Dermis blood vessel endothelial cell (primary cell): ENCODE results near the gene CCSAP. TPM values are rescaled to one million over a fixed set of nuclear protein-coding genes. Genes with fewer than 3 reads are reported as not detected.
"Not testable (repeated sequence)": the region's sequence is repeated elsewhere in the genome, so short reads cannot be mapped to it uniquely, and the experiment has no call there.

Experiments used
- DNase-seq: peaks from one replicate; pipeline ENCODE4 v3.0.0; 2010
- total RNA-seq: library from RNA; depleted of rRNA; stranded (reverse); fragments of >200 nt; gene quantifications from 2 replicates; pipeline ENCODE4 v1.2.3, GENCODE V29; 2014

CCSAP gene
- total RNA-seq, 1 donor from 2014 or later = 5.6 TPM

DNA sequence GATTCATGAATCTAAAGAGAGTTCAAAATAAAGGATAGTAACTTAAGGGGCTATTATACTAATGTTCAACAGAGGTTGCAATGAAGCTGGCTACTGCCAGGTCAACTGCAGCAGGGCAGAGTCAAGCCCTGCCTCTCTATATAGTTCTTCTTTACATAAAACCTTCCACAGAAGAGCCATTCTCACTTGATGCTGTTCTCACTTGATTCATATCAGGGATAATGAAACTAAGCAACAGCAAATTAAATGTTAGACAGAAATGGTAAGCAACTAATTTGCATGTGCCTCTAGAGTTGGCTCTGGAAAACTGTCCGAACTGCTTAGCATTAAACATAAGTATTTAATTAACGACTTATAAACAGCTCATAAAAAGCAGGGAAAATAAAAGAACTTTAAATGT, 17.4 kb downstream of the CCSAP start:
- no peak for DNase-seq

DNA sequence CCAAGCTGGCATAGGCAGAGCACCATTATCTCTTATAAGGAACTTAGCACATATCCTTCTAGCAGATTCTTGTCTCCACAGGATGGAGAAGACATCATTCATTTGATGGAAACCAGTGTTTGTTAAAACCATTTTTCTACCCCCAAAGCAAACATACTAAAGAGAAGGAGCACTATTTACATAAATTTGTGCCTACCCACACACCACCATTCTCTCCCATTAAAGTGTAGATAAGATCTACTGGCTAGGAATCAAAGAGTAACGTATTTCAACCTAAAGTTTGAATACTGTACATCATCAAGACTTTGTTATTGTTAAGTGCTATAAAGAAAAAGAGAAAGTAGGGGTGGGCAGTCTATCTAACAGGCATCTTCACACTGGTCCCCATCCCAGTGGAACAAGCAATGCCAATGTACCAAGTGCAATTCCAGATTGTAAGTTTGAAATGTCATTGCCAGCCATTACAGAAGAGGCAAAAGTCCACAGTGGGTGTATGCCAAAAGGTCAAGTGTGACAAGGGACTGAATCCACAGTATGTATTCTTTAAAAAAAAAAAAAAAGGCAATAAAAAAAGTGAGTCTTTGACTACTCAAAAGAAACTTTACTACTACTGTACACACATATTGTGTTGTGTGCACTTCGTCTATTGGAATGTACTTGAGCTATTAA, 18.8 kb downstream of the CCSAP start:
- DNase-seq = no peak

DNA sequence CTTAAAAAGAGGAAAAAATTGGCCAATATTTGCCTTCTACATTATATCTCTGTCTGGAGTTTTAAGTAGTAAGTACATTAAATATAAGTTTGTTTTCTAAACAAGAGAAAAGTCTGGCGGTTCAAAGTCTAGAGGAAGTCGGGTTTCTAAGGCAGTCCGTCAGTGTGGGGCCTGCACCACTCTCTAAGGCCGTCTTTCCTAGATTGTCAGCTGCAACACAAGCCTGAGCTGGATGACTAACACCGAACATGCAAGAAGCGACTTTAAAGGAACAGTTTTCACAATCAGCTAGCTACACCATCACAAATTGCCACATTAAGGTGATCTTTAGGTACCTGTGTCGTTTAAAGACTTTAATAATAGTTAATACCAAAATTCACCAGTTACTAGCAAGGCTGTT, 19.6 kb downstream of the CCSAP start:
- DNase-seq = no peak

DNA sequence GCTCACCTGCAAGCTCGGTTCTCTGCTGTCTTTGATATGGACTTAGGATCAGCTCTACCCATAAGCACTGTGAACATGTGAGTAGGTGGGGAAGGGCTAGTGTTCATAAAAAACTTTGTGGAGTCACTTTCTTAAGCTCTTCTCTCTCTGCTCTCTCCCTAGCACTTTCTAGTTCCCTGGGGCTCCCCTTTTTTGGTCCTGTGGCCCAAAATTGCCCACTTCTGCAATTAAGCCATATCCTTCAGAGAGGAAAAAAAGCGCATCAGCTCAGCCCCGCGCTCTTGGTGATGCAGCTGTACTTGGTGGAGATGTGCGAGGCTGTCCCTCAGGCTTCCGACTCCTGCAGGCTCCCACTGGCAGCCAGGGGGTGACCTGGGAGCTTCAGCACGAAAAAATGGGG, 23.4 kb downstream of the CCSAP start:
- no peak for DNase-seq

DNA sequence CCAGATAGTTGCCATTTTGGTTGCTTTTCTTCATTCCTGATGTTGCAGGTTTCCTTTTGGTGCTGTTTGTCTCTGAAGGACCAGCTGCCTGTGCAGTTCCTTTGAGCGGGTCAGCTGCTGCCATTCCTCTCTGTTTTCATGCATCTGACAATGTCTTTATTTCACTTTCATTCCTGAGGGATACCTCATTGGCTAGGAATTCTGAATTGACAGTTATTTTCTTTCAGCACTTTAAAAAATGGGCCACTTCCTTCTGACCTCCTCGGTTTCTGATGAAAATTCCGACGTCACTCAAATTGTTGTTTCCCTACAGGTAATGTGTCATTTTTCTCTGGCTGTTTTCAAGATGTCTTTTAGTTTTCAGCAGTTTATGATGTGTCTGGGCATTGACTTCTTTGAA, 24.8 kb downstream of the CCSAP start:
- peak; percentile 11 for DNase-seq

DNA sequence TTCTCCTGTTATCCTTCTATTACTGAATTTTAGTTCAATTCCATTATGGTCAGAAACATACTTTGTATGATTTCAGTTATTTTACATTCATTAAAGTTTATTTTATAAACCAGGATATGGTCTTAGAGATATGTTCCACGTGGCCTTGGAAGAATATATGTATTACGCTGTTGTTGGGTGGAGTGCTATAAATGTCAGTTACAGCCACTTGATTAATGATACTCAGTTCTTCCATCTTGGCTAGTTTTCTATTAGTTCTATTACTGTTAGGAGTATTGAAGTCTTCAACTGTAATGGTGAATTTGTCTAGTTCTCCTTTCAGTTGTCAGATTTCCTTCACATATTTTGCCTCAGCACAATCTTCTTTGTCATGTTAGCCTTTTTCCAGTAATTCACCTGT, 26.7 kb downstream of the CCSAP start:
- no peak for DNase-seq

DNA sequence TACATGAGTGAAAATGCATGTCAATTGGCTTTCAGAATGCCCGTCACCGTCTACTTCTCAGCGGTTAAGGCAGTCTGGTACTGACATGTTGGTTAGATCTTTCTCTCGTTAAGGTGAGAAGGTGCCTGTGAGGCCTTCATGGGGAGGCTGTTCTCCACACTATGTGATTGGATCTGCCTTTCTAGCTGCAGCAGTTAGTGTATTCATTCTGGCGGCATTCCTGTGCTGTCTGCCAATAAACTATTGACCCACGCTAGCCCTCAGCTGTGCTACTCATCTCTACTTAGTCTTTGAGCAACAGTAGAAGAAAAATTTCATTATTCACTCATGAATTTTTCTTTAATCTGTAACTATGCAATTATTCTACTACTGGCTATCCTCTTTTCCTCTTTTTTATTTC, 32.0 kb downstream of the CCSAP start:
- no peak for DNase-seq

DNA sequence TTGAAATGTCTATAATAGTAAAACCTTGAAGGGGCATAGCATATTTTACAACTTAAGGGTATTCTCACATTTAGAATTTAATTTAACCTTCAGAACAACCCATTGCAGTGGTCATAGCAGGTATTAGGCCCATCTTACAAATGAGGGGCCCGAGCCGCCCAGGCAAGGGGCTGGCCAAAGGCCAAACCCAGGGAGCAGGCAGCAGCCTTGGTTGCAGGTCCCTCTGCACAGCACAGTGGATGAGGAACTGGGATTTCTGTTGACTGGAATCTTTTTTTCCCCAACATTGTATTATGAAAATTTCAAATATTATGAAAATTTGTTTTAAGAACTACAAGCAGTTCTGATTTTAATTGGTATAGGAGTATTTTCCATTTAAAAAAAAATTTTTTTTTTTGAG, 33.2 kb downstream of the CCSAP start:
- DNase-seq = no peak

DNA sequence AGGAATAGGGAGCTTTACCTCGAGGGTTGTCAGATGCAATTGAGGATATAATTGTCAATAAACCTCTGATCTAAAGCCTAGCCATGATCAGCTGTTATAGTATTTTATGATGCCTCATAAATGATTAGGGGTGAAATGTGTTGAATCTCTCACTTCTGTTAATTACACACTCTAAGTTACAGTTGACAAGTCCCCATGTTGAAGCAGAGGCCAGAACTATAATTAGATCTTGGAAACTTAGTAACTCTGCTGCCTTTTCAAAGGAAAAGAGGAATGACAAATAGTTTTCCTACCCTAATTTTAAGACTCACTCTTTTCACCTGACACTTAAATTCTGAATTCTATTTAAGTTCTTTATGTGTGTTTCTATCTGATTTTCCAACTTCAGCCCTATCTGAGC, 33.8 kb downstream of the CCSAP start:
- no peak for DNase-seq

DNA sequence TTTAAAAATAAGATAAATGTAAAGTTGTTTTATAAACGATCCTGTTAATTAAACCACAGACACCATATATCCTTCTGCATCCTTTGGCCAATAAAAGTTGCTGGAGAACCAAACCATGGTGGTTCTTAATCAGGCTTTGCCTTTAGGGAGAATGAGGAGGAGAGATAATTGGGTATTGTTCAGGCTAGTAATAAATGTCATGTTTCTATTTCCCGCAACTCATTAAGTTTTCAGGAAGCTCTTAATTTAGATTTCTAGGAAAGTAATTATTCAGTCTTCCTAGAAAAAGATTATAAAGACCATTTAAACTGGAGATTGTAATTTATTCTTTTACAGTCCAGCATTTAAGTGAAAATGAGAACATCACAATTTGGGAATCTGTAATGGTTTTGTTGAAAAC, 37.5 kb downstream of the CCSAP start:
- no peak for DNase-seq

DNA sequence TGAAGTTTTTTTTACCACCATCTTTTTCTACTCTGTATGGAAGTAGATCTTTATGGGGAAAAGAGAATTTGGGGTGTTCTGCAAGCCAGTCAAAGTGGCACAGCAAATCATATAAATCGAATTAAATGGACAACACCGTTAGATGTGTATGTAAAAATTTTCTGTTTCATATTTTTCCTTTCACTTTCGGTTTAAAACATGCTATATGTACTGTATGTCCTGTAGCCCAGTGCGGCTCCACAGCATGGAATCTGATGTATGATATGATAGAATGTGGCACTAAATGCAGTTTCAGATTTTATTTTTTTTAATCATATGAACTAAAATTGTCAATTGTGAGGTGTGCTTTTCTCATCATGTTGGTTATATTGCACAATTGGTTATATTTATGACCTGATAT, 39.0 kb downstream of the CCSAP start:
- DNase-seq = no peak

DNA sequence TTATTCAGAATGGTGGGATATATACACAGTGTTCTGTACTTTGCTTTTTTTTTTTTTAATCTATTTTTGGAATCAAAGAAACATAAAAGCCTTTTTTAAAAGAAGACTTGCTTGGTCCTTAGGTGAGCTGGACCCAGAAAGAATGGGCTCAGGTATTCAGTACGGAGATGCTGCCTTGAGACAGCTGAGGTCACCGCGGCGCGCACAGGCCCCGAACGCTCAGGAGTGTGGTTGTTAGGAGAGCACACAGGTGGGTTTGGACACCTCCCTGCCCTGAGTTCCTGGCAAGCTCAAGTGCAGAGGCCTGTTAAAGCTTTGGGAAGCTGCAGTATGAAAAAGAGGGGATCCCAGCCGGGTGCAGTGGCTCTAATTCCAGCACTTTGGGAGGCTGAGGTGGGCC, 40.1 kb downstream of the CCSAP start:
- no peak for DNase-seq

DNA sequence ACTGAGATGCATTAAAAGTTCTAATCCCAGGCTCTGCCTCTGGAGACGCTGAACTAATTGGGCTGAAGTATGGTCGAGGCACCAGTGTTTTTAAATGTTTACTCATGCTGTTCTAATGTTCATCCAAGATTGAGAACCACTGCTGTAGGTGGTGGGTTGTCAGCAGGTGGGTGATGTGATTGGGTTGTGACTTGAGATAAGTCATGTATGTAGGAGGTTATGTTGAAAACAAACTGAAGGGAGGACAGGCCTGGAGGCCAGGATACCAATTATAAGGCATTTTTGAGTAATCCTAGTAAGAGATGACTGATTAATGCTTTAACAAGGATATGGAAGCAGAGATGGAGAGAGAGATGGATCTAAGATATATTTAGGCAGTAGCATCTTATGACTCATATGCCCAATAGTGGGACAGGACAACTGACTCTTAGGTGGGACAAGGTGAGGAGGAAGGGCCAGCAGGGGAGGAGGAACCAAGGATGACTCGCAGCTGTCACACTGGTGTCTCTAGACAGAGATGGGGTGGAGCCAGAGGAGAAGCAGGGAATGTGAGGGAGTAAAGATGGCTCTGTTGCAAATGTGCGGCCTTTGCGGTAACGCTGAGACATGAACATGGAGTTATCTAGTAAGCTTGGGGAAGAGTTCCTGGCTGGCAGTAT, 42.6 kb downstream of the CCSAP start:
- DNase-seq = no peak

DNA sequence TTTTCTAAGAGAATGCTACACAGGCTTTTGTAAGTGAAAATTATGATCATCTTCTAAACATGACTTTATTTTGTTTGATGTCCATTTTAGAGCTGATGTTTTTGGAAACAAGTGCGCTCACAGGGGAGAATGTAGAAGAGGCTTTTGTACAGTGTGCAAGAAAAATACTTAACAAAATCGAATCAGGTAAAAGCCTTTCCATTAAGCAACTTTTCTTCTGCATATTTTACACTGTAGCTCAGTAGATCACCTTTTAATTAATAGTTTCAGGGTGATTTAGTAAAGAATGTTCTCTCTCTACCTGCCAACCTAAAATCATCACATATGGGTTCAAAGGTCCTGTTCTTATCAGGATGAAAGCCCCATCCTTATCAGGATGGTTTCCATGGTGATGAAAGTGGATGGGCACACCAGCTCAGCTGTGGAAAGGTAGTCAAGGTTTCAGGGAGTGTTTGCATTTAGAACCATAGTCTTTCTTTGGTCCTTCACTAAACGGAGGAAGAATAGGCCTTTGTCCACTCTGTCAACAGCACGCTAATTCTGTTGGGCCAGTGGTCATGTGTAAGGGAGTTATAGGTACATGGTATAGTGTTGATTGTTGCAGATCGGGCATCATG, 43.9 kb downstream of the CCSAP start:
- no peak for DNase-seq

DNA sequence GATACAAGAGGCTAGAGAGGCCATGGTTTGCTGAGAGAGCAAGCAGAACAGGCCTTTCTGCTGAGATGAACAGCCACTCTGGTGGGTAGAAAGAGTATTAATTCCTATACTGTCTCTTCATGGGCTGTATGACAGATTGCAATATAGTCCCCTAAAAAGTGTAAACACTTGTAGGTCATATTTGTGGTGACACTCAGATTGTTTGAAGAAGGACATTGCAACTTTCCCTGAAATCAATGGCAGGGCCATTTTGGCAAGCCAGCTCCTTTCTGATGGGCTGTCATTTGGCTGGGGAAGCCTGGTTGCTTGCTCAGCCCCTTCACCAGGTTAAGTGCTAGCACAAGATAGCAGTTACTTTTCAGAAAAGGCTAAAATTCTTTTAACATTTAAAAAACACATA, 44.4 kb downstream of the CCSAP start:
- DNase-seq = no peak

DNA sequence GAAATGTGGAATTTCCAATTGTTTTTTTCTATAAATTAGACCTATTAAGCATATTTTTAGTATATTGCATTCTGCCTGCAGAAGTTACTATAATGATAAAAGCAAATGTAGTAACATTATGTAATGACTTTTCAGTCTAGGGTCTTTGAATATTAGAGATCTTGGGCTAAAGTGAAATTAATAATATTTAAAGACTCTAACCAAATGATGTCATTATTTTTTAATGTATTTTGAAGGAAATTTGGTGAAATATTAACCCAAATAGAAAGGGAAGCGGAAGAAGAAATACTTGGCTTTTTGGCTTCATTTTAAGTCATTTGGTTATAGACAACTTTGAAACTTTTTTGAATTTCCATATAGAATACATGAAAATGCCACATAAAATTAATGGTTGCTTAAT, 45.1 kb downstream of the CCSAP start:
- DNase-seq = no peak

DNA sequence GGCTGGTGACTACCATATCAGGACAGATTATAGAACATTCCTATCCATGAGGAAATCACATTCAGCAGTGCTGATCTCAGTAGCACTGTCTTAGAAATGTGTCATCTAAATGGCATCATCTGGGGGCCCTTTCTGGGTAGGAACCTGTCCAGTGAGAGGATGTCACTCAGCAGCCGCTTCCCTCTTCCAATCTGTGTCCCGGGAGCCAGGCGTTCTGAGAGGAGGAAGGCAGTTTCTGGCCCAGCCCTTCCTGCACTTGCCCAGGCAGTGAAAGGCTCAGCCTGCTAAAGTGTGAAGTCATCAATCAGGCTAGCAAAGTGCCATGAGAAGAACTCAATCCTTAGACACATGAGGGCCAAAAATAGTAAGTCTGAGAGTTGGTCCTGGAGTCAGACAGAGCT, 46.3 kb downstream of the CCSAP start:
- DNase-seq = peak; percentile 9

DNA sequence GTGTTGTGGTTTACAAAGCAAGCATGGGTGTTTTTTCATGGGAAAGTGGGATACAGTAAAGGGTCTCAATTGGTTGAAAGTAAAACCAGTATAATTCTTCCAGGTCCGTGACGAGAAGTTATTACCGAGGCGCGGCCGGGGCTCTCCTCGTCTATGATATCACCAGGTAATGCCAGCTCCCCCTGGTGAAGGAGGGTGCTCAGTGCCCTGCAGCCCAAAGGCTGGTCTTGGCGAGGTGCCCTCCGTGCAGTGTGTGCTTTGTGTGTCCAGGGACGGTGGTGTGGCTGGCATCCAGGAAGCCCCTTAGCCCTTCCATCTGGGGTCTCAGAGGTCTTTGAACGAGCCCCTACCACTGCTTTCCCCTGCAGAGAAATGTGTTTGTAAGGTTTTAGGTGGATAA, 47.1 kb downstream of the CCSAP start:
- DNase-seq = no peak

DNA sequence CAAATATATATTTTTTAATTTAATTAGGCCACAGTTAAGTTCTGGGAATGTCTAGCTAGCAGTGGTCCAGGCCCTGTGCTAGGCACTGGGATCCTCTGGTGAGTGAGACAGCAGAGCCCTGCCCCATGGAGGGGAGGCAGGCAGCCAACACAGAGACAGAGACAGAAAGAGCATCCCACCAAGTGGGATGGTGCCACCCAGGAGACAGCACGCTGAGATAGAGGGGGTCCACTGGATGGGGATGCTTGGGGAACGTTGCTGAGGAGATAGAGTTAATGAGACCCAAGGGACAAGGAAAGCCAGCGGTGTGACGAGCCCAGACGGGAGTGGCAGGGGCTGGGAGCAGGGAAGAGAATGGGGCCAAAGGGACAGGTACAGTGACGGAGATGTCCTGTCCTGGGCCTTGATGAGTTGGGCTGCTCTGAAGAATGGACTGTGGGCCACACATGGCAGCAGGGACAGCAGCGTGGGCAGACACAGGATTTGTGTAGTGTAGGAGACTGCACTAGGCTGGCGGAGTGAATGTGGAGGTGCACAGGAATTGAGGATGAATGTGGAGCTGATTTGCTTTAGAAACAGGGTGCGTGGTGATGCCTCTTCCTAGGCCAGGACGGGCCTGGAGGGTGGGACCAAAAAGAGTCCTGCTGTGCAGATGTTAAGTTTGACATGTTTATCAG, 49.2 kb downstream of the CCSAP start:
- no peak for DNase-seq

DNA sequence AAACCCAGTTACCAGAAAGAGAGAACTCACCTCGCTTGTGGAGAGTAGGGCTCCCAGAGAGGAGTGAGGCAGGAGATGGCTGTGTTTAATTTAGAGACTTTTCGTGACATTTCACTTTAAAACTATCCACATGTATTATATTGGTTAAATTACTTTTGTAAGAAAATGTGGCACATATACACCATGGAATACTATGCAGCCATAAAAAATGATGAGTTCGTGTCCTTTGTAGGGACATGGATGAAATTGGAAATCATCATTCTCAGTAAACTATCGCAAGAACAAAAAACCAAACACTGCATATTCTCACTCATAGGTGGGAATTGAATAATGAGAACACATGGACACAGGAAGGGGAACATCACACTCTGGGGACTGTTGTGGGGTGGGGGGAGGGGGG, 51.2 kb downstream of the CCSAP start:
- not testable (repeated sequence) for DNase-seq

DNA sequence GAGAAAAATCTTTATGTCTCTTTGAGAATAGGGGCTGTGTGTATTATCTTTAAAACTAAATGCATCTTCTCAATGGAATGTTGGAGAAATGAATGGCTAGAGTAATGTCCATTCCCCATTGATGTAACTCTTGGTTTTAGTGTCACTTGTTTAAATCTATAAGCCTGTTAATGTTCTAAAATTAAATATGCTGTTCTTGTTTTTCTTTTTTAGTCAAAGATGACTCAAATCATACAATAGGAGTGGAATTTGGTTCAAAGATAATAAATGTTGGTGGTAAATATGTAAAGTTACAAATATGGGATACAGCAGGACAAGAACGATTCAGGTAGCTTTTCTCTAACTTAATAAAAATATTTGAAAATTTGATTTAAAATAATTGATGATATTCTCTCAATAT, 54.3 kb downstream of the CCSAP start:
- DNase-seq = no peak

DNA sequence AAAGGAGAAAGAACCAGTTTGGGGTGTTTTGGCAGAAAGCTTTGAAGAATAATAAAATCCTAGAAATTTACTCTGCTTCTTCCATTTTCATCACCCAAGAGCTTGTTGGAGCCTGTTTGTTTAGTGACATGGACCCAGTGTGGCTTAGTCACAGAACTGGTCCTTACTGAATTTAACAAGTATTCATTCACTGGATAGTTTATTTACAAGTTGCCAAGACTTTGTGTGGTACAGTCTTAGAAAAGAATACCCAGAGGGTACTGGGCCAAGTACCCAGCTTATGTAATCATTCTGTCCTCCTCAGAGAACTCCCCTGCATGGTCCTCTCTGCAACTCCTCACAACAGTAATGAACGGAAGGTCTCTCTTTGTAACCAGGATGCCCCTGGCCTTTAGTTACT, 55.6 kb downstream of the CCSAP start:
- DNase-seq = no peak

DNA sequence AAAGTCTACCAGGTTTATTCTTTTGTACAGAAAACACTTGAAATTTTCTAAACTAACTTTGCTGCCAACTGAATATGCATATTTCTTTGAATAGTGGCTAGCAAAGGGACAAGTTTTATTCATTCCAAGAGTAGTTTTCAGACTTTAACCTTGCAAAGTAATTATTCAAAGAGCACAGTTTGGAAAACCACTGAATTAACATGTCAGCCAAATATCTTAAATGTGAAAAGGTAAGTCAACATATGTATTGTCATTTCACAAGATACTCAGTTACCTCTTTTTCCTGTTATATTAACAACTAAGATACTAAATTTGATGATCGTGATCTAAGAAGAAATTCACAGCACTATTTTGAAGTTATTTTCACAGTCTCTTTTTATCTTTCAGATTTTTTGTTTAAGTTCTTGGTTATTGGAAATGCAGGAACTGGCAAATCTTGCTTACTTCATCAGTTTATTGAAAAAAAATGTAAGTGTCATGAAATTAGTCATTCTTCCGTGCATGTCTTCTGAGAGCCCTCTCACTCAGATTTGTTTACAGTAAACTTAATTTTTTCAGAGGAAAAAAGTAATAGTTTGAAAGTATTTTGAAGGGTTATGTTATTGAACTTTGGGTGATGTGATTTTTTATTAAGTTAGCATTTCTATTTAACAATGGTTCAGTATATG, 56.6 kb downstream of the CCSAP start:
- DNase-seq = peak; percentile 13
